Right atrium auricular region (tissue), 2 donors: ENCODE measurements around the gene NEUROG1. TPM values are rescaled to one million over a fixed set of nuclear protein-coding genes. Genes with fewer than 3 reads are reported as not detected.
"Not testable (repeated sequence)": the region's sequence is repeated elsewhere in the genome, so short reads cannot be mapped to it uniquely, and the experiment has no call there.

Experiments used
- DNase-seq: peaks from one replicate; pipeline ENCODE4 v3.0.0-alpha.2; 2019; ENCODE audit warnings: low spot score
- H3K27ac ChIP-seq, 2 donors: fragments of 200-600 bp; sonication (generic); 1 replicate in 1 of 2; 2 replicates in 1 of 2; pipeline ENCODE4 v1.5.1; 2016 to 2019
- H3K27me3 ChIP-seq, 2 donors: fragments of 200-600 bp; sonication (generic); one replicate each; pipeline versions ENCODE4 v1.5.1 to v1.6.0; 2017 to 2019
- H3K36me3 ChIP-seq: fragments of 200-600 bp; sonication (generic); one replicate; pipeline ENCODE4 v1.5.1; 2016
- H3K4me1 ChIP-seq, 2 donors: fragments of 200-600 bp; sonication (generic); one replicate each; pipeline versions ENCODE4 v1.5.1 to v1.6.0; 2017 to 2019
- H3K4me3 ChIP-seq, 2 donors: fragments of 200-600 bp; sonication (generic); 1 replicate in 1 of 2; 2 replicates in 1 of 2; pipeline ENCODE4 v1.5.1; 2017 to 2019; ENCODE audit warnings: mild to moderate bottlenecking in 1 of 2, moderate library complexity in 1 of 2
- H3K9me3 ChIP-seq, 2 donors: fragments of 200-600 bp; sonication (generic); one replicate each; pipeline ENCODE4 v1.5.1; 2019
- total RNA-seq, 2 donors: library from RNA; depleted of rRNA; stranded (reverse); fragments of >200 nt; gene quantifications; one replicate each; pipeline ENCODE4 v1.1.0, GENCODE V29; 2016
- TF ChIP-seq, protein P1 (sequence below), 2 donors: fragments of 200-600 bp; sonication (generic); IDR thresholded peaks; one replicate each; pipeline ENCODE4 v1.5.1; 2019; ENCODE audit warnings: antibody characterized with exemption in 2 of 2

Gene NEUROG1
- total RNA-seq, 2 donors from 2014 or later, result not detected

DNA sequence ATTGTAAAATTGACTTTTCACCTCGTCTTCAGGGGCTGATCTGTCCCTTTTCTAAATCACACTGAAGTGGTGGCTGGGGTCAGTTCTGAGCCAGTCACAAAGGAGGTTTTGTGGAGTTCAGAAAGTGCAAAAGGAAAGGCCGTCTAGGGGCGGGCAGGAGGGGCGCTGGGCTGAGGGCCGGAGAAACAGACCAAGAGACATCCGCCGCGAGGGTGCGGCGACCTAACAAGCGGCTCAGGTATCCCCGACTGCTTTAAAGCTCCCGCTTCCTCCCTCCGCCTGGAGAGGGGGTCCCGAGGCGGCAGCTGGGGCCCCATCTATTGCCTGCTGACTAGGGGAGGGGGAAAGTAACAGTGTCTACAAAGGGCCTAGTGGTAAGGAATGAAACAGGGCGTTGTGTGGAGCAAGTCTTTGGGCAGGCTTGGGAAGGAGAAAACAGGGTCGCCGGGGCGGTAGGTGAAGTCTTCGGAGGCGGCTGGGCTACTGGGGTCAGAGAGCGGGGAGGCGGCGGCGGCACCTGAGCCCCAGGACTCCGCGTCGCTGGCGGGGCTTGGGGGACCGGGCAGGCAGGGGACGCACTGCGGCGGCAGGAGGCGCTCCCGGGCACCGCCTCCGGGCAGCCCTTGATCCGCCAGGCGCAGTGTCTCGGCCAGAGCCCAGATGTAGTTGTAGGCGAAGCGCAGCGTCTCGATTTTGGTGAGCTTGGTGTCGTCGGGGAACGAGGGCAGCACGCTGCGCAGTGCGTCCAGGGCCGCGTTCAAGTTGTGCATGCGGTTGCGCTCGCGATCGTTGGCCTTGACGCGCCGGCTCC, 950 bp downstream of the NEUROG1 start:
- no peak for DNase-seq
- H3K27ac ChIP-seq, result no peak overlapping the region
- H3K27me3 ChIP-seq, result peaks cover 11 to 28% of the 10 kb centered on the region in 2 donors
- H3K4me3 ChIP-seq, result no peak overlapping the region
- H3K36me3 ChIP-seq, result no peaks in the 10 kb centered on the region
- TF ChIP-seq, protein P1, sequence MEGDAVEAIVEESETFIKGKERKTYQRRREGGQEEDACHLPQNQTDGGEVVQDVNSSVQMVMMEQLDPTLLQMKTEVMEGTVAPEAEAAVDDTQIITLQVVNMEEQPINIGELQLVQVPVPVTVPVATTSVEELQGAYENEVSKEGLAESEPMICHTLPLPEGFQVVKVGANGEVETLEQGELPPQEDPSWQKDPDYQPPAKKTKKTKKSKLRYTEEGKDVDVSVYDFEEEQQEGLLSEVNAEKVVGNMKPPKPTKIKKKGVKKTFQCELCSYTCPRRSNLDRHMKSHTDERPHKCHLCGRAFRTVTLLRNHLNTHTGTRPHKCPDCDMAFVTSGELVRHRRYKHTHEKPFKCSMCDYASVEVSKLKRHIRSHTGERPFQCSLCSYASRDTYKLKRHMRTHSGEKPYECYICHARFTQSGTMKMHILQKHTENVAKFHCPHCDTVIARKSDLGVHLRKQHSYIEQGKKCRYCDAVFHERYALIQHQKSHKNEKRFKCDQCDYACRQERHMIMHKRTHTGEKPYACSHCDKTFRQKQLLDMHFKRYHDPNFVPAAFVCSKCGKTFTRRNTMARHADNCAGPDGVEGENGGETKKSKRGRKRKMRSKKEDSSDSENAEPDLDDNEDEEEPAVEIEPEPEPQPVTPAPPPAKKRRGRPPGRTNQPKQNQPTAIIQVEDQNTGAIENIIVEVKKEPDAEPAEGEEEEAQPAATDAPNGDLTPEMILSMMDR (IDR thresholded peaks at IDR 0.05), result no peak
- peaks cover 0 to 8% of the 10 kb centered on the region in 2 donors for H3K9me3 ChIP-seq
- peaks cover 0 to 17% of the 10 kb centered on the region in 2 donors for H3K4me1 ChIP-seq

DNA sequence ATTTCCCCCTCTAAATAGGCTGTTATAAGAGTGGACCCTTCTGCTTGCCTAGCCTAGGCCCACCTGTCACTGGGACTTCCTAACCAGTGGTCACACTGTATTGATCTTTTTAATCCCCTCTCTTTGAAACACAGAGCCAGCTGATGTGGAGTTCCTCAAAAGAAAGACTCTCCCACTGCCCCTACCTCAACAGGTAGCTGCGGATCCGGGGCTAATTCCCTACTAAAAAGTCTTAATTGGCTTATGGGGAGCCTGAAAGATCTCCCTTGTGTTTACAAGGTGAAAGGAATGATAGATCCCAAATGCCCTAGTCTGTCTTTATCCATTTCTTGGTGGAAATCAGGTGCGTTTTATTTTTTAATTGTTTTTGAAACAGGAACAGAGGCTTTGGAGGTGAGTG, 2.0 kb downstream of the NEUROG1 start:
- Histone ChIP-seq H3K4me3 (no peak overlapping the region), H3K27me3 (peaks cover 11 to 28% of the 10 kb centered on the region in 2 donors), H3K9me3 (peaks cover 0 to 8% of the 10 kb centered on the region in 2 donors), H3K36me3 (no peaks in the 10 kb centered on the region), H3K4me1 (peaks cover 0 to 17% of the 10 kb centered on the region in 2 donors), H3K27ac (no peak overlapping the region)
- no peak for DNase-seq
- TF ChIP-seq, protein P1 (IDR thresholded peaks at IDR 0.05), result no peak

DNA sequence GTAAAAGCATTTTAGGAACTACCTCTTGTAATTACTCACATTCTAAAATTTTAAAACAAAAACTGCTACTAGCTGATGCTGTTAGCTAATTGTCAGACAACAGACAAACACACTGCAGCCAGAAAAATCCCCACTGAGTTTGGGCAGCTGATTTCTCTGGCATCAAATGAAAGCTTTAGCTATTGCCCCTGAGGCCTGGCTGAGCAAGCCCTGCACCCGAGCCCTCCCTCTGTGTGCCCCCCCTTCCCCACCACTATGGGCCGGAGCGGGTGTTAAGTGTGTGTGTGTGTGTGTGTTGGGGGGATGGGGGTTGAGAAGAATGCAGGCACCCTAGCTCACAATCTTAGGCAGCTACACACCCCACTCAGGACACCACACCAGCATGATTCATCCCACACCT, 2.4 kb downstream of the NEUROG1 start:
- Histone ChIP-seq H3K27ac (no peak overlapping the region), H3K4me1 (peaks cover 0 to 17% of the 10 kb centered on the region in 2 donors), H3K36me3 (no peaks in the 10 kb centered on the region), H3K4me3 (no peak overlapping the region), H3K27me3 (peaks cover 10 to 28% of the 10 kb centered on the region in 2 donors), H3K9me3 (peaks cover 0 to 8% of the 10 kb centered on the region in 2 donors)
- TF ChIP-seq, protein P1 (IDR thresholded peaks at IDR 0.05), result no peak
- no peak for DNase-seq

DNA sequence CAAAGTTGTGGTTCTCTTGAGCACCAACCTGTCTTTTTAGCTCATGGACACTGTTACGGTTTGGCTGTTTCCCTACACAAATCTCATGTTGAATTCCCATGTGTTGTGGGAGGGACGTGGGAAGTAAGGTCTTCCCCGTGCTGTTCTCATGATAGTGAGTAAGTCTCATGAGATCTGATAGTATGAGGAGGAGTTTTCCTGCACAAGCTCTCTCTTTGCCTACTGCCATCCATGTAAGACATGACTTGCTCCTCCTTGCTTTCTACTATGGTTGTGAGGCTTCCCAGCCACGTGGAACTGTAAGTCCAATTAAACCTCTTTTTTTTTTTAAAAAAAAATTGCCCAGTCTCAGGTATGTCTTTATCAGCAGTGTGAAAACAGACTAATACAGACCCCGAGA, 6.2 kb downstream of the NEUROG1 start:
- not testable (repeated sequence) for H3K4me3 ChIP-seq, H3K9me3 ChIP-seq, H3K27ac ChIP-seq, H3K36me3 ChIP-seq, DNase-seq, H3K4me1 ChIP-seq, H3K27me3 ChIP-seq

DNA sequence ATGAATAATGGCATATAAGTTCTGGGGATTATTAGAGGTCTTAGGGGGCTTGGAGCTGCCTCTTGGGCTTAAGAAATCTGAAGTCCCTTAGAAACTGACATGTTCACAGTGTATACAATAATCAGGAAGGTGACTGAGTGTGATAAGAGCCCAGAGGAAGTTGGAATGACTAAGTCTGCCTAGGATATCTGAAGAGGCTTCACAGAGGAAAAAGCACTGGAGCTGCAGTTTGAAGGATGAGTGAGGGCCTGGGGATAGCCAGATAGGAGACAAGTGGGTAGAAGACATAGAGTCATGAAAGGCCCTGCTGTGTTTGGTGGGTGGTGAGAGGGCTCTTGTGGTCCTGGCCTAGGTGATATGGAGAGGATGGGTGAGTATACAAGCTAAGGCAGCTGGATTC, 8.8 kb downstream of the NEUROG1 start:
- no peaks in the 10 kb centered on the region for H3K9me3 ChIP-seq
- H3K4me1 ChIP-seq, result no peaks in the 10 kb centered on the region
- no peaks in the 10 kb centered on the region for H3K27me3 ChIP-seq
- no peaks in the 10 kb centered on the region for H3K36me3 ChIP-seq
- no peak overlapping the region for H3K27ac ChIP-seq
- TF ChIP-seq, protein P1 (IDR thresholded peaks at IDR 0.05), result no peak
- no peak overlapping the region for H3K4me3 ChIP-seq
- no peak for DNase-seq

DNA sequence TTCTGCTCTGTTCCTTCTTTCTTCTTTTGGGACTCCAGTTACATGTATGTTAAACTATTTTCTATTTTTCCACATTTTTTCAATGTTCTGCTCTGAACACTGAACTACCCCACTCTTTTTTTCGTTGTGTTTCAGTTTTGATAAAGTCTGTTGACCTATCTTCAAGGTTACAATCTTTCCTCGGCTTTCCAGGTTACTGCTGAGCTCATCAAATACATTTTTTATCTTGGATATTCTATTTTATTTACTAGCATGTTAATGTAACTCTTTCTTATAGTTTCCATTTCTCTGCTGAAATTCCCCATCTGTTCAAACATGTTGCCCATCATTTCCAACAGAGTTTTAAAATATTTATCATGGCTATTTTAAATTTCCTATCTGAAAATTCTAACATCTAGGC, 13.8 kb downstream of the NEUROG1 start:
- TF ChIP-seq, protein P1 (IDR thresholded peaks at IDR 0.05), result no peak
- Histone ChIP-seq H3K9me3 (no peaks in the 10 kb centered on the region), H3K36me3 (no peaks in the 10 kb centered on the region), H3K27me3 (no peaks in the 10 kb centered on the region), H3K4me1 (no peaks in the 10 kb centered on the region), H3K27ac (no peak overlapping the region), H3K4me3 (no peak overlapping the region)
- DNase-seq, result no peak
